H1 (cell line): ENCODE measurements around the gene RYR3.

Experiments used
- ATF3 ChIP-seq: IDR thresholded peaks from 2 replicates; pipeline ENCODE4 v1.6.1; 2011; ENCODE audit warnings: low read depth, mild to moderate bottlenecking, low read length; ENCODE audit not compliant: insufficient read depth
- BRCA1 ChIP-seq: IDR thresholded peaks from 2 replicates; pipeline ENCODE4 v1.6.1; 2012; ENCODE audit warnings: low read depth, low read length, improper control_type of control experiment
- CEBPB ChIP-seq: IDR thresholded peaks from 2 replicates; pipeline ENCODE4 v1.6.1; 2012; ENCODE audit warnings: low read depth, low read length
- CTCF ChIP-seq, 3 experiments: IDR thresholded peaks; 1 replicate in 2 of 3; 2 replicates in 1 of 3; pipeline versions ENCODE4 v1.5.1 to v1.6.1; 2011; ENCODE audit warnings: low read length in 3 of 3, mild to moderate bottlenecking in 3 of 3, inconsistent platforms in 2 of 3, low read depth in 1 of 3, moderate library complexity in 1 of 3; ENCODE audit not compliant: insufficient read depth in 1 of 3; ENCODE audit errors: control extremely low read depth in 1 of 3
- EP300 ChIP-seq, 2 experiments: IDR thresholded peaks; 1 replicate in 1 of 2; 2 replicates in 1 of 2; pipeline ENCODE4 v1.6.1; 2011 to 2012; ENCODE audit warnings: low read depth in 2 of 2, low read length in 2 of 2, mild to moderate bottlenecking in 2 of 2, borderline replicate concordance in 1 of 2, inconsistent platforms in 1 of 2, moderate library complexity in 1 of 2
- EZH2 ChIP-seq: fragments of 200-600 bp; sonication (generic); IDR thresholded peaks from 2 replicates; pipeline ENCODE4 v1.7.1; 2012; ENCODE audit warnings: low read depth, mild to moderate bottlenecking, moderate library complexity, low read length, inconsistent platforms; ENCODE audit not compliant: severe bottlenecking
- JUN ChIP-seq: IDR thresholded peaks from 2 replicates; pipeline ENCODE4 v1.6.1; 2011; ENCODE audit warnings: low read depth, mild to moderate bottlenecking, improper control_type of control experiment, low read length
- MAX ChIP-seq: IDR thresholded peaks from 2 replicates; pipeline ENCODE4 v1.6.1; 2012; ENCODE audit warnings: inconsistent platforms
- POLR2A ChIP-seq, 2 experiments: IDR thresholded peaks; 1 replicate in 1 of 2; 2 replicates in 1 of 2; pipeline ENCODE4 v1.6.1; 2011; ENCODE audit warnings: low read depth in 2 of 2, low read length in 2 of 2, mild to moderate bottlenecking in 2 of 2; ENCODE audit errors: control extremely low read depth in 1 of 2
- POLR2AphosphoS5 ChIP-seq: IDR thresholded peaks from 2 replicates; pipeline ENCODE4 v1.6.1; 2011; ENCODE audit warnings: low read depth, low read length
- RFX5 ChIP-seq: IDR thresholded peaks from 2 replicates; pipeline ENCODE4 v1.6.1; 2011; ENCODE audit warnings: low read depth, low read length, improper control_type of control experiment, borderline replicate concordance
- SAP30 ChIP-seq: fragments of 300-600 bp; sonication (generic); IDR thresholded peaks from 2 replicates; pipeline ENCODE4 v1.7.1; 2012; ENCODE audit warnings: low read length, moderate library complexity, mild to moderate bottlenecking, inconsistent platforms; ENCODE audit not compliant: insufficient read depth, insufficient replicate concordance
- SP1 ChIP-seq: IDR thresholded peaks from 2 replicates; pipeline ENCODE4 v1.6.1; 2011; ENCODE audit warnings: low read depth, low read length
- SP4 ChIP-seq: IDR thresholded peaks from 2 replicates; pipeline ENCODE4 v1.6.1; 2012; ENCODE audit warnings: low read length, inconsistent platforms

GRCh38 chr15:33618350-33618749, 307.6 kb downstream of the RYR3 start:
- TF ChIP-seq CTCF (IDR thresholded peaks at IDR 0.05; ENCODE audit: control extremely low read depth in 1 of 3, insufficient read depth in 1 of 3, low read depth in 1 of 3, low read length in 3 of 3): no peak
- TF ChIP-seq POLR2AphosphoS5: no peak
- TF ChIP-seq ATF3: no peak
- no peak for TF ChIP-seq BRCA1
- no peak for TF ChIP-seq RFX5
- no peak for TF ChIP-seq EZH2
- no peak for TF ChIP-seq SP4
- no peak for TF ChIP-seq CEBPB
- no peak for TF ChIP-seq POLR2A (IDR thresholded peaks at IDR 0.05; ENCODE audit: control extremely low read depth in 1 of 2, low read depth in 2 of 2, low read length in 2 of 2)
- TF ChIP-seq EP300 (IDR thresholded peaks at IDR 0.05; ENCODE audit: borderline replicate concordance in 1 of 2, low read depth in 2 of 2, low read length in 2 of 2): no peak
- TF ChIP-seq SAP30: no peak
- no peak for TF ChIP-seq JUN
- TF ChIP-seq SP1: no peak
- TF ChIP-seq MAX: no peak
